CD4-positive, alpha-beta T cell treated with Interleukin-2 at 100 ng/mL for 4 hours (primary cell): ENCODE data around the gene GRID1.

Source experiments
- DNase-seq: peaks from one replicate; pipeline ENCODE4 v3.0.0-alpha.2; 2020; ENCODE audit warnings: low spot score

The GRID1 gene

DNA sequence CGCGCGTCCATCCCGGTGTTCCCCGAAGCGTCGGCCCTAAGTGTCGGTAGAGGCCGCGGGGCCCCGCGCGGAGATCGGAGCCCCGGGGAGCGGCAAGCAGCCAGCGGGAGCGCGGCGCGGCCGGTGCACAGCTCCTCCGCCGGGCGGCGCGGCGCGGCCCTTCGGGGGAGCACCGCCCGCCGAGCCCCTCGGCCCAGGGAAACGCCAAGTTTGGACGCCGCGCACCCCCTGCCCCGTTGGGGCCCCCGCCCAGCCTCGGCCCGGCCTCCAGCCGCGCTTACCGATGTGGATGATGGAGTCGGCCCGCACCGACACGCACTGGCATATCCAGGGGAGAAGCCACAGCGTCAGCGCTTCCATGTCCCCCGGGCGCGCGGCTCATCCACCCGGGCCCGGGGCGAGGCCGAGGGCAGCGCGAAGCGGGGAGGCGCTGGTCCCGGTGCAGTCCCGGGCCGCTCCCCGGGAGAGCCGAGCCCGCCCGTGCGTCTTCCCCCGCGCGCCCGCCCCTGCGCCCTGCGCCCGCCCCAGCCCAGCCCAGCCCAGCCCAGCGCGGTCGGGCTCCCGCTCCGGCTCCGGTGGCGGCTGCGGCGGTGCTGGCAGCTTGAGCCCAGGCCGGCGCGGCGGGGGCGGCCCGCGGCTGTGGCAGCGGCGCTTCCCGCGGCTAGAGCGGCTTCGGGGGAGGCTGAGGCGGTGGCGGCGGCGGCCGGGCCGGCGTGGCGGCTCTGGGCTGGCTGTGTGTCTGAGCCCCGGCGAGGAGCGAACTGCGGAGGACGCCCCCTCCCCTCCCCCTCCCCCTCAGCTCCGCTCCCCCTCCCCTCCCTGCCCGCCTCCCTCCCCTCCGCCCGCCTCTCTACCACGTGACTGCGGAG lies at the start of gene GRID1:
TSS of gene GRID1 (minus strand) at position 763 of the 869 bp plus-strand sequence.
- DNase-seq: no peak

GRCh38 chr10:86415583-86415982 lies 49.0 kb upstream of the GRID1 start:
- no peak for DNase-seq

DNA sequence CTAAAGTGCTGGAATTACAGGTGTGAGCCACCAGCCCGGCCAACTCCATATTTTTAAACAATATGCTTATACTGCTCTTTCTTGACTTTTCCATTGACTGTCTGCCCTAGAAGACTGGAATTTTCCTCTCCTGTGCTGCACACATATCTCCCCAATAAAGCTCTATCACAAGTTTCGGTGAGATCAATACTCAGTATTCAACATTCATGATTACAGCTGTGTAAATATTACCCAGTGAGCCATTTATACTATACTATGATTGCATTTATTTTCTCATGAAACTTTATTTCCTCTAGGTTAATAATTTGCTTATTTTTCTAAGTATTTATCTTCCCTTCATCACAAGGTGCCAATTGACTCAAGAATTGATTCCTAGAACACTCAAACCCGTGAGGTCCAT lies 48.5 kb upstream of the GRID1 start:
- DNase-seq: no peak

- DNase-seq: peak; percentile 39
Measured at GRCh38 chr10:86413046-86413728, 46.6 kb upstream of the GRID1 start.

GRCh38 chr10:86411852-86412560 lies 45.4 kb upstream of the GRID1 start:
- DNase-seq: no peak

DNA sequence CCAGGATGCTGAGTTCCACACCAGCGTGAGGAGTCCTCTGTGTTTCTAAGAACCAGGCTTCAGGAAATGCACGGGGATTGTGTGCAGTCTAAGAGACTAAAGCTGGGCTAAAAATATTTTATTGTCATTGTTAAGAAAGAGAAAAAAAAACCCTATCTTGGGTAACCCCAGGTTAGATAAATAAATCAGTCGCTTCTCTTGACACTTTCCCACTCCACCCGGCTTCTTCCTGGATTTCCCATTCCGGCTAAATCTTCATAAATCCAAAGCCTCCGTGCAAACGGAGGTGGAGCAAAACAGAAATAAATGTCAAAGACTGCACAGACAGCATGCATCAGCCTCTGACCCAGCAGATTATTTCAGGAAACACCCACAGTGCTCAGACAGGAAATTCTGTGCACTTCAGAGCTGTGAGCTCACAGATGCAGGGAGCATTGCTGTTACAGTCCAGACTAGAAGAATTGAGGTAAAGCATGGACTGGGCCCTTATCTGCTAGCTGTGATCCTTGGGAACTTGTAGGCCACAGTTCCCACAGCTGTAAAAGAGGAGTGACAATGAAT lies 44.8 kb upstream of the GRID1 start:
- peak; percentile 53 for DNase-seq

- DNase-seq: no peak
Measured at GRCh38 chr10:86410542-86411124, 44.0 kb upstream of the GRID1 start.

GRCh38 chr10:86409183-86409582 lies 42.6 kb upstream of the GRID1 start:
- no peak for DNase-seq

DNA sequence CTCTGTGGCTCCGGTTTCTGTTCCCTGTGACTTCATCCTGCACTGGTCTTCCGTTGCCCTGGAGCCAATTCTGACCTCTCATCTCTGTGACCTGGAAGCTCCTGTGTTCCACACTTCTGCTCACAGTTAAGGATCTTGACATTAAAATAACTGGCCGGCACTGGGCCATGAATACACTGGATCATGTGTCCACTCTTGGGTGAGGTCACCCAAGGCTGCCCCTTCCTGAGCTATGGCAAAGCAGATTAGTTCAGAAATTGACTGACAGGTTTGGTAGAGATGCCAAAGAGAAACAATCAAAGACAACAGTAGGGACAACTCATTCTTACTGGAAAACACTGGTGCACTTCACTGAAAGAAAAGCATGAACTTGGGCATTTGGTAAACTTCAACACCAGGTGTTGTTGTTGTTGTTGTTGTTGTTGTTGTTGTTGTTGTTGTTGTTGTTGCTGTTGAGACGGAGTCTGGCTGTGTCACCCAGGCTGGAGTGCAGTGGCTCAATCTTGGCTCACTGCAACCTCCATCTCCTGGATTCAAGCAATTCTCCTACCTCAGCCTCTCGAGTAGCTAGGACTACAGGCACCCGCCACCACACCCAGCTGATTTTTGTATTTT lies 36.7 kb upstream of the GRID1 start:
- DNase-seq: no peak

DNA sequence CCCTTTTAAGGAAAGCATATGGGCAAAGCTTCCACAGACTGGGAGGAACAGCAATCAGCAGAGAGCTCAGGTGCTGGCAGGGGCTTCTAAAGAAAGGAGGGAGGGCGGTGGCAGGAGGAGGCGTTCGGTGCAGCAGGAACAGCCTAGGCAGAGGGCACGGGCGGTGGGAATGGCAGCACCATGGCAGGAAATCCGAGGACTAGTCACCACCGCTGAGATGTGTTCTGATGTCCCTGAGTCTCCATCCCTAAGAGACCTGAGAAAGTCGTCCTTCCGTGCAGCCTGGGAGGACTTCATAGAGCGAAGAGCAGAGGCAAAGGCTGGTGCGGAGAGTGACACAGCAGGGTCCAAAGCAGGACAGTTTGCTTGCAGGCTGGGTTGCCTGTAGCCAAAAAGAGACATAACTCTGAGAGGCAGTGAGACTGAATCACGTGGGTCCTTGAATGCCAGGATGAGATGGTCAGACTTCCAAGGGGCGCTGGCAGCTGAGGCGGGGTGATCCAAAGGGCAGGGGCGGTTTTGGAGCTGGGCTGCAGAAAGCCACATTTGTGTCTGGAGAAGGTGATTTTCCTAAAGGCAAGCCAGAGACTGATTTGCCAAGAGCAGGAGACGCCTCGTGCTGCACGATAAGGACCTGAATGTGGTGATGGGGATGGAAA lies 35.8 kb upstream of the GRID1 start:
- no peak for DNase-seq

DNA sequence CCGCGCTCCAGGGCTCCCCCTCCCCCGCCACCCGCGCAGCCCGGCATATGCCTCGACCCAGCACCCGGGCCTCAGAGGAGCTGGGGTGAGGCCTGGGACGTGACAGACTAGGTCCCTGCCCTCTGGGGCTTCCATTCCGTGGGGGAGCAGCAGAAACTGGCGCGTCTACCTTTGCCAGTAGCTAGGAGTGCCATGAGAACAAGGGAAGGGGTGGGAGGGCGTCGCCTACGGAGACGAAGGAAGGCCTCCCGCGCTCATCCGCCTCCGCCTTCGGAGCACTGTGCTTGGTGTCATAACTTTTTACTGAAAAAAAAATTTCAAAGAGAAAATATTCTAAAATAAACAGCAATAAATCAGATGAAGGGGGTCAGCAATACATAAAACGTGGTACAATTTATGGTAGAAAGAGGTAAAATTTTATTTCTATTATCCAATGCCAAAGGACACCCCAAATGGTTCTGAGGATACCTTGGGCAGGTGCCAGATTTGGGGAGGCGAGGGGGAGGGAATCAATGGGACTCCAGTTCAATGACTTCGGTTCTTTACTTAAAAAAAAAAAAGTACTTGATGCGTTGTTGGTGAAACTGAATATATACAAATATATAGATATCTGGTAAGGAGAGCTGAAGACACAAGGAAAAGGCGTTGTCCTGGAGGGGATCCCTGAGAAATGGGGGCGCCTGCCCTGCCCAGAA lies 35.1 kb upstream of the GRID1 start:
- no peak for DNase-seq

GRCh38 chr10:86400705-86401587 lies 34.4 kb upstream of the GRID1 start:
- peak; percentile 59 for DNase-seq

- DNase-seq: peak; percentile 91
Measured at GRCh38 chr10:86399879-86400704, 33.5 kb upstream of the GRID1 start.

GRCh38 chr10:86399514-86399878 lies 32.9 kb upstream of the GRID1 start:
- no peak for DNase-seq

GRCh38 chr10:86397120-86397519 lies 30.5 kb upstream of the GRID1 start:
- no peak for DNase-seq

DNA sequence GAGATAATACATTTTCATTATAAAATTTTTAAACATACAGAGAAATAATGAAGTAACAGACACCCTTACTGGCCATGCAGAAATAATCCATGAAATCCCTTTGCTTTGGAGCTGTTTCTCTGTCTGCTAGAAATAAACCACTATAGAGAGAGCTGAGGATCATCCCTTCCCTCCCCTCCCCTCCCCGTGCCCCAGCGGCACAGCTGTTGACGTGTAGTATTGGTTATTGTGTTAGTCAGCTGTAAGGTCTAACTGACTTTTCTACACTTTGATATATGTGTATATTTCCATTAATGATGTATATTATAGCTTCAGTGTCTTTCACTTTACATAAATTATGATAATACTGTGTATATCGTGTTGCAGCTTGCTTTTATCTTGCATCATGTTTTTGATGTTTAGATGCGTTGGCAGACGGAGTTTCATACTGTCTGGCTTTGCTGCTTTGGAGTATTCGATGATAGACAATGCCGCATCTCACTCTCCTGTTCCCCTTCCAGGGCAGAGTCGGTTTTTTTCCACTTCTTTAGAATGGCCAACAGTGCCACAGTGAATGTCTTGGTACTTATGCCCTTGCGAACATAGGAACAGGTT lies 27.4 kb upstream of the GRID1 start:
- DNase-seq: no peak

- DNase-seq: no peak
Measured at GRCh38 chr10:86393362-86393761, 26.8 kb upstream of the GRID1 start.

GRCh38 chr10:86392723-86393094 lies 26.1 kb upstream of the GRID1 start:
- DNase-seq: no peak
